AG20443 (cell line): Measurements from ENCODE around the gene SPOCD1.

Experiments
- DNase-seq: peaks from one replicate; pipeline ENCODE4 v3.0.0; 2012; ENCODE audit warnings: low spot score, mixed read lengths

SPOCD1 gene

GRCh38 chr1:31771891-31772668, 43.7 kb downstream of the SPOCD1 start:
- peak; percentile 34 for DNase-seq

- DNase-seq: no peak
These were observed 46.0 kb downstream of the SPOCD1 start for GRCh38 chr1:31769720-31770390.

GRCh38 chr1:31768939-31769704, 46.7 kb downstream of the SPOCD1 start:
- no peak for DNase-seq

- no peak for DNase-seq
These were observed 47.4 kb downstream of the SPOCD1 start for GRCh38 chr1:31768407-31768907.

GRCh38 chr1:31767225-31767624, 48.6 kb downstream of the SPOCD1 start:
- DNase-seq: no peak

- no peak for DNase-seq
These were observed 50.3 kb downstream of the SPOCD1 start for GRCh38 chr1:31765516-31765915.

DNA sequence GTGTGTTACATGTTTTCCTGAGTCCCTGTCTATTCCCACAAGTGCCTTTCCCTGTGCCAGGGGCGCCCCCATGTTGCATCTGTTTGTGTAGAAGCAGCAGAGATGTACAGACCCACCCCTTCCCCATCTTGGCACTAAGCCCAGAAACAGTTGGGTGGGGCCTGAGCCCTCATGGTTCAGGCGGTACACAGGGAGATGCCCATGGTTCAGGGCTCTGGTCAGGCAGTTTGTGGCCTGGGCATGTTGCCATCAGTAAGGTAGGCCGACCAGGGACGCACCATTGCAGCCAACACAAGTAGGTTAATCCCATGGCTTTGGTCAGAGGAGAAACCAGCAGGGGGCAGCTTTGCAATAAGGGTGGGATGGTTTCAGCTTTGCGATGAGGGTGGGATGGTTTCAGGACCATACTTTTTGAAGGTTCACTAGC, 50.8 kb downstream of the SPOCD1 start:
- no peak for DNase-seq

GRCh38 chr1:31764312-31765040, 51.3 kb downstream of the SPOCD1 start, which contains the start of gene ADGRB2:
Gene ADGRB2 (minus strand): TSS chr1:31764340. CDS start chr1:31757221, 7,119 bp downstream.
- peak; percentile 81 for DNase-seq

DNA sequence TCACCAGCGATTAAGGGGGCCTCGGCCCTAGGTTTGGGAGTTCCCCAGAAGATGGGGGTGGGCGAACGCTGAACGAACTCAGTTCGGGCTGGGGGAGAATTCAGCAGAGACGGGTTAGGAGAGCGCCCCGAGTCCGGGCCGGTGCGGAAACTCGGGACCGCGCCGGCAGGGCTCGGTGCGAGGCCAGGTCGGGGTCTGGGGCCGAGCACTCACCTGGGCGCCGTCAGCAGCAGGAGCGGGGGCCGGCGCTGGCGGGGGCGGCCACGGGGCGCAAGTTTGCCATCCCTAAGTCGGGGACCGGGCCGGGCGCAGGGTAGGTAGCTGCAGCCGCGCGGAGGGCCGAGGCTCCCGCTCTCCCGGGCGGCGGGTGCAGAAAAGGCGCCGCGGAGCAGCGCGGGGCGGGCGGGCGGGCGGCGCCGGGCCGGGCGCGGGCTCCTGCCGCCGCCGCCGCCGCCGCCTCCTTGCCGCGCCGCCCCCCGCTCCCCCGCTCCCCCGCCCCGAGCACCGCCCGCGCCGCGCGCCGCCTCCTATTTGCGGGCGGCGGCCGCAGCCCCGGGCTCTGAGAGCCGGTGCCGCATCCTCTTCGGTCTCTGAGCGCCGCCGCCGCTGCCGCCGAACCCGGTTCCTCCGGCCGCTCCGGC, 52.0 kb downstream of the SPOCD1 start:
- peak; percentile 29 for DNase-seq

DNA sequence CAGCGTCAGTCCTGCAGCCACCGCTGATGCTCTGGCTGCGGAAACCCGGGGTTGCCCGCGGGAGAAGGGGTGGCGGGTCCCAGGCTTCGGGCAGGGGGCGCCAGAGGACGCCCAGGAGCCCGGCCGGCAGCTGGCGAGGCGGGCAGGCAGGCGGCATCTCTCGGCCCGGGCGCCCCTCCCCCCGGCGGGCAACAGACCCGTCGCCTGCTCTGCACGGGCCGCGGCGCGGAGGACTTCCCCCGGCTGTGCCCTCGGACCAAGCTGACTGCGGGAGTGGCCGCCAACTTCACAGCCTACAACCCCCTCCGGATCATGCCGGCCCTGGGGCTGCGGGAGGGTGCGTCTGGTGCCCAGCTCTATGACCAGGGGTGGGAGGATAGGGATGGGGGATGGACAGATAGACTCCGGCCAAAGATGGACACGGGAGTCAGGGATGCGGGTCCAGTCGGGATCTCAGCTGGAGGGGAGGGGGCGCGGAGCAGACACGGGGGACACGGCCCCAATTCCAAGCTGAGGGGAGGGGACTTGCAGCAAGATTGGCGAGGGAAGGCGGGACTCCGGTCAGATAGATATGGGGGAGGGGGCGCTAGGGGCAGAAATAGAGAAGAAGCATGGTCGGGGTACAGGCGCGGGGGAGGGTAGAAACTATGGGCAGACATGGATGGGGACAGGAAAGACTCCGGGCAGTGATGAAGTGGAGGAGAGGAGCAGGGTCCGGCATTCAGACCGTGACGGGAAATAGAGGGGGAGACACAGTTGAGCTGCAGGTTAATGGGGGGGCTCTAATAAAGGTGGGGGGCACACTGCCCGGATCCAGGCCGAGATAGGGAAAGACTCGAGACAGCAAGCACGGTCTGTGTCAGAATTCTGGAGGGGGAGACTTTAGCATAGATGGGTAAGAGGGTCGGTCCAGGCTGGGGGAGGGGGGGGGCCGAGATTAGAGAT, 52.8 kb downstream of the SPOCD1 start:
- peak; percentile 76 for DNase-seq

DNA sequence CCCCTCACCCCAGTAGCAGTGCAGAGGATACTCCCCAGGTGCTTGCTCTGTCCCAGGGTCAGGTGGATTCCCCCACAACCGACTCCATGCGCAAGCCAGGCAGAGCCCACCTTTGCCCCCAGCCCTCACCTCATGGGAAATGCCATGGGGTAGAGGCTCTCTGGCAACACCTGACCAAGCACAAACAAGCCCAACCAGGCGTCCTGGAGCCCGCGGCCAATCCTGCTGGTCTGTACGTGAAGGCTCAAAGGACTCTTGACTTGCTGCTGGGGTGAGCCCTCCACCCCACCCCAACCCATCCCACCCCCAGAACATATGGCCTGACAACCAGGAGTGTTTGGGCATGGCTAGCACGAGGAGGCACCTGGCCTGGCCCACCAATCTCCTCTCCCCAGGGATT, 53.5 kb downstream of the SPOCD1 start:
- DNase-seq: no peak

DNA sequence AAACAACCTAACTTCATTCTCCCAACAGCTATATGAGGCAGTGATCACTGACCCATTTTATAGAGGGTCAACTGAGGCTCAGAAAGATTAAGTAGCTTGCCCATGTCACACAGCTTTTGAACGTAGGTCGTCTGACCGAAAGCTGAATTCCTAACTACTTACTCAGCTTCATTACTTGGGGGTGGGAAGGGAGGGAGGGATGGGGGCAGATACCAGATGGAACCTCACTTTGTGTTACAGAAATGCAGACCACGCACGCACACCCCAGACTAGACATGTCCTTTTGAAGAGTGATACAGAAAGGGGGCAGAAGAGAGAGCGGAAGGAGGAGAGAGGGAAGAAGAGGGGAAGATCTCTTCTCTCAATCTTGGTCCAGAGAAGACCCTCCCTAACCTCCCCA, 53.9 kb downstream of the SPOCD1 start:
- no peak for DNase-seq

DNA sequence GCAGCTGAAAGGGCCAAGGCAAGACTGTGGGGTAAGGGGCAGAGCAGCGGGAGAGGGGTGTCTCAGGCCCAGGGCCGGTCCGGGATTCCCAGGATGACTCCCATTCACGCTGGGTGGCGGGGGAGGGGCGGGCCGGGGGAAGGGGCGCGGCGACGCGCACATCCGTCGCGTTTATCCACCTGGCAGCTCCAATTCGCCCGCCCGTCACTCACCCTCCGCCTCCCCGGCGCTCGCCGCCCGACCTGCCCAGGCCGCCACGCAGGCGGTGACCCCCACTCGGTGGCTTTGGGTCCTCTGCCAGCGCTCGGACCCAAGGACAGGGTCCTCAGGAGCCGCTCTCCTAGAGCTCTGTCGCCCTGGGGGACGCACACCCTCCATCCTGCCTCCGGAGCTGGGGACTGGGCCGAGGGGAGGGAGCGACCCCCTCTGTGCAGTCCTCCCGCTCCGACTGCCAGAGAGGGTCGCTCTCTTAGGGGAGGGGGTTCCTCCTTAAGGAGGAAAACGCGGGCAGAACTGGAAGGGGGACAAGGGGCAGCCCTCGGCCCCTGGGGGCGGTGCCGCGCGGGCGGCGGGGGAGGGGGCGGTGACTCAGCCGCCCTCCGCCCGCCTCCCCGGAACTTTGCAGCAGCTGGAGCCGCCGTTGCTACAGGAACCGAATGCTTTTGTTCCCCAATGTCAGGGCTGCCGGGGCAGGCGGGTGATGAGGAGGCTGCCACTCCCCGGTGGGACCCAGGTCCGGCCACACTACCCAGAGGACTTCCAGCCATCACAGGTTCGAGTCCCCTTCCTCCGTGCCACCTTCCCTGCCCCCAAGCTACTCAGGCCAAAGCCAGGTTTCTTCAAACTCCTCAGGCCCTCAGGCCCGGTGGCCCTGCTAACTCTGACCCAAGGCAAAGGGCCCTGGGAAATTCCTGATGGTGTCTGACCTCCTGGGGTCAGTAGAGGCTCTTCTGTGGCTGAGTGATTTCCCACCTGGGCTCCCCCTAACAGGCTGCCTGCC, 55.1 kb downstream of the SPOCD1 start:
- DNase-seq: peak; percentile 92

GRCh38 chr1:31759298-31760023, 56.4 kb downstream of the SPOCD1 start:
- DNase-seq: no peak

DNA sequence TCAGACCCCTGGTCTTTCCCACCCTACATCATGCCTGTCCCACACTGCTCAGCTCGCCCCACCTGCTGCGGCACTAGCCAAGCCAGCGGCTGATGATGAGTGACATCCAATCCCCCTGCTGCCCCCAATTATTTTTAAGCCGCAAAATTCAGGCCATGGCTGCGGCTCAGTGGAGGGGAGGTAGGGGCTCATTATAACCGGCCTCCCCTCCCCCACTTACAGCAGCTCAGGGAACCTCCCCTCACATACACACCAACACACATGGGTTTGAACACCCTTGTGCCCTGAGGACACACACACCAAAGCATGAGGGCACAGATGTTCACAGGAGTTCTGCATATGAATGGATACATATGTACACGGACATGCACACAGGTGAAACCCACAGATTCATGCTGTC, 57.0 kb downstream of the SPOCD1 start:
- DNase-seq: no peak

DNA sequence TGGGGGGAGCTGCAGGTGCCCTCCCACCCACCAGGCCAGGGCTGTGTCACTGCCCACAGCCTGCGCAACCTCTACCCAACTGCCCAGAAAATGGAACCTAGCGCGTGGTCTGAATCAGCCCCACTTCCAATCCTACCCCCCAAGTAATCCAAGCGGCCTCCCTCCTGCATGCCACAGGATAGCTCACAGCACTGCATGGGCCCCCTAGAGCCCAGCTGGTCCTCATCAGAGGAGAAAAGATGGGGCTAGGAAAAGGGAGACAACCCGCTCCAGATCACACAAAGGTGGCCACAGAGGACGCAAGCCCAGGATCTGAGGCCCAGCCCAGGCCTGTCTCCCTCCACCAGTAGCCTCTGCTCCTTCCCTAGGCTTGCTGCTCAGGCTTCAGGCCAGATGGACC, 57.8 kb downstream of the SPOCD1 start:
- no peak for DNase-seq

GRCh38 chr1:31757204-31757679, 58.6 kb downstream of the SPOCD1 start:
- DNase-seq: no peak

GRCh38 chr1:31756578-31756977, 59.2 kb downstream of the SPOCD1 start:
- no peak for DNase-seq
